ENCODE data around the gene PAWR. TPM values are rescaled to one million over a fixed set of nuclear protein-coding genes. Genes with fewer than 3 reads are reported as not detected.

Gene PAWR
- total and polyA plus RNA-seq, 2 experiments from 2014 or later = 149 to 180 TPM

- Histone ChIP-seq H3K9me2 (ENCODE audit: insufficient read depth) (0 out of 2 replicates have a peak, but pooled peaks cover 6% of the 10 kb centered on the region), H3K4me3 (no peak overlapping the region), H3K4me2 (no peak overlapping the region), H3K36me3 (ENCODE audit: insufficient read depth) (no peaks in the 10 kb centered on the region), H2AFZ (peak overlapping the region; percentile 44; the same call in 1 of the 2 replicates), H3K4me1 (ENCODE audit: insufficient read depth) (no peaks in the 10 kb centered on the region), H3F3A (replicated peaks; ENCODE audit: low read depth) (no peaks in the 10 kb centered on the region), H4K20me1 (replicated peaks; ENCODE audit: insufficient read depth) (no peaks in the 10 kb centered on the region), H3K79me2 (replicated peaks; ENCODE audit: insufficient read depth) (no peaks in the 10 kb centered on the region), H3K27me3 (ENCODE audit: insufficient read depth) (no peaks in the 10 kb centered on the region), H3K27ac (ENCODE audit: low read depth) (no peak overlapping the region)
- Mint-ChIP-seq H3K9me3 (no peaks in the 10 kb centered on the region; the same call in 2 of the 3 replicates), H3K4me3 (no peak overlapping the region), H3K4me1 (peaks cover 12% of the 10 kb centered on the region), H3K36me3 (ENCODE audit: low read depth) (no peaks in the 10 kb centered on the region), H3K27me3 (ENCODE audit: insufficient read depth, low read depth, poor library complexity) (no peaks in the 10 kb centered on the region), H3K27ac (no peak overlapping the region)
- TF ChIP-seq CREB1 (CRISPR knock-in tag; IDR thresholded peaks at IDR 0.05; ENCODE audit: low read depth) (no peak), ETS1 (IDR thresholded peaks at IDR 0.05) (no peak), POLR2AphosphoS5 (IDR thresholded peaks at IDR 0.05; ENCODE audit: low read depth) (no peak), ZNF331 (CRISPR knock-in tag; IDR thresholded peaks at IDR 0.05; ENCODE audit: low read depth) (no peak), CTCF (conservative IDR thresholded peaks at IDR 0.05; ENCODE audit: low read depth in 2 of 2) (peak in 1 of 2 experiments; percentile 40; a peak in 2 of 4 replicates), REST (IDR thresholded peaks at IDR 0.05; ENCODE audit: unreplicated experiment) (no peak), STAT1 (IDR thresholded peaks at IDR 0.05; ENCODE audit: unreplicated experiment) (no peak)
- ATAC-seq = peak; percentile 85
- DNase-seq (ENCODE audit: low spot score) = peak; percentile 44
Observed at GRCh38 chr12:79710707-79711483, 20.1 kb upstream of the PAWR start.

- peaks cover 16% of the 10 kb centered on the region for H3K4me1 Mint-ChIP-seq
- no peak for ATAC-seq
- Histone ChIP-seq H2AFZ (no peak overlapping the region), H3K27ac (ENCODE audit: low read depth) (no peak overlapping the region), H3K9me2 (ENCODE audit: insufficient read depth) (0 out of 2 replicates have a peak, but pooled peaks cover 7% of the 10 kb centered on the region), H3K36me3 (ENCODE audit: insufficient read depth) (no peaks in the 10 kb centered on the region), H3K4me2 (no peak overlapping the region), H4K20me1 (replicated peaks; ENCODE audit: insufficient read depth) (no peaks in the 10 kb centered on the region), H3K4me3 (no peak overlapping the region), H3K27me3 (ENCODE audit: insufficient read depth) (no peaks in the 10 kb centered on the region), H3F3A (replicated peaks; ENCODE audit: low read depth) (no peaks in the 10 kb centered on the region), H3K4me1 (ENCODE audit: insufficient read depth) (no peaks in the 10 kb centered on the region), H3K79me2 (replicated peaks; ENCODE audit: insufficient read depth) (no peaks in the 10 kb centered on the region)
- no peak overlapping the region for H3K27ac Mint-ChIP-seq
- no peaks in the 10 kb centered on the region for H3K27me3 Mint-ChIP-seq (ENCODE audit: insufficient read depth, low read depth, poor library complexity)
- no peaks in the 10 kb centered on the region; the same call in 2 of the 3 replicates for H3K9me3 Mint-ChIP-seq
- no peak for DNase-seq (ENCODE audit: low spot score)
- no peaks in the 10 kb centered on the region for H3K36me3 Mint-ChIP-seq (ENCODE audit: low read depth)
- no peak overlapping the region for H3K4me3 Mint-ChIP-seq
- TF ChIP-seq EZH2 (IDR thresholded peaks at IDR 0.05; ENCODE audit: low read depth, unreplicated experiment) (no peak), POLR2AphosphoS5 (IDR thresholded peaks at IDR 0.05; ENCODE audit: low read depth) (no peak), ZNF331 (CRISPR knock-in tag; IDR thresholded peaks at IDR 0.05; ENCODE audit: low read depth) (no peak), ZNF114 (CRISPR knock-in tag; IDR thresholded peaks at IDR 0.05) (no peak)
Observed at GRCh38 chr12:79707830-79708229, 17.1 kb upstream of the PAWR start.
